Umbilical cord (tissue), 2 donors: Measurements from ENCODE around the gene ANTXR1. TPM values are rescaled to one million over a fixed set of nuclear protein-coding genes. Genes with fewer than 3 reads are reported as not detected.

Experiments used
- DNase-seq: peaks from one replicate; pipeline ENCODE4 v3.0.0-alpha.2; 2015; ENCODE audit warnings: low spot score
- total RNA-seq: library from RNA; depleted of rRNA; stranded (reverse); fragments of >200 nt; gene quantifications from one replicate; pipeline ENCODE4 v1.2.3, GENCODE V29; 2014; ENCODE audit warnings: low replicate concordance; ENCODE audit not compliant: insufficient read depth

ANTXR1 gene
- total RNA-seq, 1 donor from 2014 or later: 137 TPM

- DNase-seq: no peak
Measured at GRCh38 chr2:69033461-69034095, 20.6 kb downstream of the ANTXR1 start.

GRCh38 chr2:69034122-69034521 is 21.1 kb downstream of the ANTXR1 start:
- DNase-seq: no peak

- no peak for DNase-seq
Measured at GRCh38 chr2:69034845-69035244, 21.9 kb downstream of the ANTXR1 start.

- DNase-seq: no peak
Measured at GRCh38 chr2:69036926-69037325, 23.9 kb downstream of the ANTXR1 start.

GRCh38 chr2:69041214-69041613 is 28.2 kb downstream of the ANTXR1 start:
- no peak for DNase-seq

- peak; percentile 7 for DNase-seq
Measured at GRCh38 chr2:69043736-69044400, 30.9 kb downstream of the ANTXR1 start.

- no peak for DNase-seq
Measured at GRCh38 chr2:69046221-69046662, 33.3 kb downstream of the ANTXR1 start.

- no peak for DNase-seq
Measured at GRCh38 chr2:69047625-69048145, 34.7 kb downstream of the ANTXR1 start.

GRCh38 chr2:69050802-69051201 is 37.8 kb downstream of the ANTXR1 start:
- no peak for DNase-seq

- DNase-seq: no peak
Measured at GRCh38 chr2:69053416-69053965, 40.5 kb downstream of the ANTXR1 start.

- no peak for DNase-seq
Measured at GRCh38 chr2:69054431-69054830, 41.5 kb downstream of the ANTXR1 start.

GRCh38 chr2:69055688-69056470 is 42.9 kb downstream of the ANTXR1 start:
- no peak for DNase-seq

GRCh38 chr2:69057660-69058059 is 44.7 kb downstream of the ANTXR1 start:
- DNase-seq: peak; percentile 75

- no peak for DNase-seq
Measured at GRCh38 chr2:69059731-69060290, 46.8 kb downstream of the ANTXR1 start.

- DNase-seq: no peak
Measured at GRCh38 chr2:69060938-69061501, 48.0 kb downstream of the ANTXR1 start.

GRCh38 chr2:69061525-69061924 is 48.5 kb downstream of the ANTXR1 start:
- DNase-seq: peak; percentile 59

- no peak for DNase-seq
Measured at GRCh38 chr2:69062307-69062962, 49.5 kb downstream of the ANTXR1 start.

GRCh38 chr2:69065735-69066336 is 52.9 kb downstream of the ANTXR1 start:
- DNase-seq: no peak

- DNase-seq: no peak
Measured at GRCh38 chr2:69067026-69067630, 54.1 kb downstream of the ANTXR1 start.

- no peak for DNase-seq
Measured at GRCh38 chr2:69067866-69068265, 54.9 kb downstream of the ANTXR1 start.
